Measurements from ENCODE around the gene ATXN7. TPM values are rescaled to one million over a fixed set of nuclear protein-coding genes. Genes with fewer than 3 reads are reported as not detected.

ATXN7 gene
- total and polyA plus RNA-seq, 8 donors, result 2.1 to 333 (median 30.8) TPM

DNA sequence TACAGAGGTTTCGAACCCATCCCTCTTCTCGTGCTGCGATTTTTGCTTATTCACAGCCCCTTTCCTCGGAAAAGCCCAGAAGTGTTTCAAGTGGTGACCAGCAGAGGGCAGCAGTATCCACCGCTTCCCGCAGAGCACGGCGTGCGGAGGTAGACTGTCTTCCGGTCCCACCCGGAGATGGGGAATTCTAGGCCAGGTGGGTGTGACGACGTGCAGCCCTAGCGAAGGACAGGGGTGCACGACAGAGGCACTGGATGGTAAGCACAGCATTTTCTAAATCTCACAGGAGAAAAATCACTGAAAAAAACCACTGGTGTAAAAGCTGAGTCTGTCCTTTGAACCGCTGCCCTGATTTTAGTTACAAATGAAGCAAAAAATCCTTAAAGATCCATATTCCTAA is 167.1 kb downstream of the ATXN7 start:
- intact Hi-C loops (cut with DNase I; ENCODE audit: low total_unique reads), result loop anchor here (5.0 kb wide), 2 partner anchors 367 to 452 kb away; no protein-coding TSS in a partner anchor
- 3 to 4% (median 4%) methylated on average over 15 to 16 of the region's 16 CpGs for WGBS, 5 donors
- DNase-seq, result peak; percentile 77 to 92
- TF ChIP-seq EP300 (IDR thresholded peaks at IDR 0.05) (no peak), POLR2AphosphoS5 (IDR thresholded peaks at IDR 0.05) (peak in 2 of 3 donors; percentile 5 to 62)
- TF ChIP-seq, protein P1, sequence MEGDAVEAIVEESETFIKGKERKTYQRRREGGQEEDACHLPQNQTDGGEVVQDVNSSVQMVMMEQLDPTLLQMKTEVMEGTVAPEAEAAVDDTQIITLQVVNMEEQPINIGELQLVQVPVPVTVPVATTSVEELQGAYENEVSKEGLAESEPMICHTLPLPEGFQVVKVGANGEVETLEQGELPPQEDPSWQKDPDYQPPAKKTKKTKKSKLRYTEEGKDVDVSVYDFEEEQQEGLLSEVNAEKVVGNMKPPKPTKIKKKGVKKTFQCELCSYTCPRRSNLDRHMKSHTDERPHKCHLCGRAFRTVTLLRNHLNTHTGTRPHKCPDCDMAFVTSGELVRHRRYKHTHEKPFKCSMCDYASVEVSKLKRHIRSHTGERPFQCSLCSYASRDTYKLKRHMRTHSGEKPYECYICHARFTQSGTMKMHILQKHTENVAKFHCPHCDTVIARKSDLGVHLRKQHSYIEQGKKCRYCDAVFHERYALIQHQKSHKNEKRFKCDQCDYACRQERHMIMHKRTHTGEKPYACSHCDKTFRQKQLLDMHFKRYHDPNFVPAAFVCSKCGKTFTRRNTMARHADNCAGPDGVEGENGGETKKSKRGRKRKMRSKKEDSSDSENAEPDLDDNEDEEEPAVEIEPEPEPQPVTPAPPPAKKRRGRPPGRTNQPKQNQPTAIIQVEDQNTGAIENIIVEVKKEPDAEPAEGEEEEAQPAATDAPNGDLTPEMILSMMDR (IDR thresholded peaks at IDR 0.05), result peak in 6 of 7 experiments; percentile 30 to 90 (median 87)
- peaks cover 0 to 14% (median 8%) of the 10 kb centered on the region in 4 donors for H3K4me1 ChIP-seq
- H3K27me3 ChIP-seq, result peaks cover 0 to 25% (median 3%) of the 10 kb centered on the region in 3 donors
- no peaks in the 10 kb centered on the region for H3K9me3 ChIP-seq
- H3K27ac ChIP-seq, result no peak overlapping the region
- no peaks in the 10 kb centered on the region for H3K36me3 ChIP-seq
- H3K4me3 ChIP-seq, result peak overlapping the region; percentile 18 to 37 (median 28)

DNA sequence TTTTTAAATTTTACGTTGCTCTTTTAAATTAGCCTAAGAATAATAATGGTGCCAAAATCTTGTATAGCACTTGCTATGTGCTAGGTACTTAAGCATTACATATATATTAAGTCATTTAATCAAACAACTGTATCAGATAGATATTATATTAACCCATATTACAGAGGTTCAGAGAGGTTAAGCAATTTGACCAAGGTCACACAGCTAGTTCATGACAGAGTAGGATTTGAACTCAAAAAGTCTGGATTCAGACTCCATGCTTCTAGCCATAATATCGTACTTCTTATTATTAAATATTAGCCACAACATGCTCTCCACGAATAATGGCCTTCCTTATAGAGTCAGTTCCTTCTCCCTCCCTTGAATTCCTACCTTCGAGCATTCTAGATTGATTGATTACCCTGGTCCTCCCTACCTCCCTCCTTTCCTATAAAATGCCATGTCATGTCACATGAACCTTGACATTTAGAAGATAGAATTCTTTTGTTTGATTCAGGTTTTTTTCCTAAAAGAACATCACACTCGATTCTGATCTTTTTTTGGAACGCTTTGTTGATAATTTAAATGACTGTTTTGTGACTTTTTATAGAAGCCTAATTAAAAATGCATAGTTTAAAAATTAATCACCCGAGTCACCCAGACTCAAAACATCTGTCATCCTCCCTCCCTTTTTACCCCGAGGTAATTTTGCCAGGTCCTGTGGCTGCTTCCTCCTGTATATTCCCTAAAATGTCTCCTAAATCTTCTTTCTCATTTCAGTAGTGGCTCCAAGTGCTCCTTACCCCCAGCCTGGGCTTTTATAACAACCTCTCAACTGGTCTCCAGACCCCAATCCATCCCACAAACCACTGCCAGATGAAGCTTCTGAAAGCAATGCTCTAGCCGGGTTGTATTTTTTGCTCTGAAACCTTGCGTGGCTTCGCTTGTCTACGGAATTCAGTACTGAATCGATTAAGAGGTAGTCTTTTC is 168.2 kb downstream of the ATXN7 start:
- H3K9me3 ChIP-seq, result no peaks in the 10 kb centered on the region
- no peak overlapping the region for H3K4me3 ChIP-seq
- H3K27me3 ChIP-seq, result peaks cover 0 to 25% (median 3%) of the 10 kb centered on the region in 3 donors
- no peak overlapping the region for H3K27ac ChIP-seq
- peaks cover 0 to 14% (median 8%) of the 10 kb centered on the region in 4 donors for H3K4me1 ChIP-seq
- H3K36me3 ChIP-seq, result no peaks in the 10 kb centered on the region
- DNase-seq, result no peak
- WGBS, 5 donors, result 68 to 81% (median 76%) methylated on average over 13 of the region's 13 CpGs
- TF ChIP-seq POLR2A (IDR thresholded peaks at IDR 0.05) (no peak), EP300 (IDR thresholded peaks at IDR 0.05) (no peak), POLR2AphosphoS5 (IDR thresholded peaks at IDR 0.05) (no peak)
- TF ChIP-seq, protein P1 (IDR thresholded peaks at IDR 0.05), result no peak
- intact Hi-C loops (cut with DNase I; ENCODE audit: low total_unique reads), result loop anchor here (5.0 kb wide), 2 partner anchors 365 to 450 kb away; no protein-coding TSS in a partner anchor

DNA sequence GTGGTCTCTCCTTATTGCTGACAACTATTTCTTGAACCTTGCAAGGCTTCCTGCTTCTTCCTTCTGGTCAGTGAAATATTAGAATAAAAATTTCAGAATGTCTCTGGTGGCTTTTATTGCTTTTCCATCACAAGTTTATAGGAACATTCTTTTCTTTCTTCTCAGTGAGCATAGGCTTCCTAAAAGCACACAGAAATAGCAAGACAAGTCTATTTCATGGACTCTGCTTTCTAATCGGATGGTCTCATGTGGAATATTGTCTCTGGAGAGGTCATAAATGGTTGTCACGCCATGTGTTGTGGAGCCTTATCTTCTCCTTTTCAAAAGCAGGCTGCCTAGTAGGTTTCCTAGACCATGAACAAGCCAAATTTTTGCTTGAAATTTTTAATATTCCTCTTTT is 169.4 kb downstream of the ATXN7 start:
- Histone ChIP-seq H3K4me1 (peaks cover 0 to 14% (median 8%) of the 10 kb centered on the region in 4 donors), H3K9me3 (no peaks in the 10 kb centered on the region), H3K27me3 (peaks cover 0 to 15% (median 3%) of the 10 kb centered on the region in 3 donors), H3K36me3 (no peaks in the 10 kb centered on the region), H3K27ac (no peak overlapping the region), H3K4me3 (no peak overlapping the region)
- WGBS, 5 donors, result 78 to 88% (median 83%) methylated on average over 2 of the region's 2 CpGs
- intact Hi-C loops (cut with DNase I; ENCODE audit: low total_unique reads), result loop anchor here (5.0 kb wide), 2 partner anchors 364 to 449 kb away; no protein-coding TSS in a partner anchor
- TF ChIP-seq POLR2A (IDR thresholded peaks at IDR 0.05) (no peak), EP300 (IDR thresholded peaks at IDR 0.05) (no peak), POLR2AphosphoS5 (IDR thresholded peaks at IDR 0.05) (no peak)
- TF ChIP-seq, protein P1 (IDR thresholded peaks at IDR 0.05), result no peak
- DNase-seq, result no peak

- H3K27ac ChIP-seq, result no peak overlapping the region
- WGBS, 5 donors, result 90 to 98% (median 96%) methylated on average over 7 of the region's 7 CpGs
- no peaks in the 10 kb centered on the region for H3K4me1 ChIP-seq
- DNase-seq, result no peak
- intact Hi-C loops (cut with DNase I; ENCODE audit: low total_unique reads), result no loop called here
- no peaks in the 10 kb centered on the region for H3K36me3 ChIP-seq
- TF ChIP-seq POLR2A (IDR thresholded peaks at IDR 0.05) (no peak), EP300 (IDR thresholded peaks at IDR 0.05) (no peak), POLR2AphosphoS5 (IDR thresholded peaks at IDR 0.05) (no peak)
- TF ChIP-seq, protein P1 (IDR thresholded peaks at IDR 0.05), result no peak
- no peaks in the 10 kb centered on the region for H3K9me3 ChIP-seq
- no peak overlapping the region for H3K4me3 ChIP-seq
- peaks cover 0 to 4% (median 0%) of the 10 kb centered on the region in 3 donors for H3K27me3 ChIP-seq
These were observed 173.4 kb downstream of the ATXN7 start for GRCh38 chr3:64037084-64037483.

Data from stomach (tissue), 9 donors.